Spinal cord (tissue), 10 donors: ENCODE results near the gene DLGAP3. TPM values are rescaled to one million over a fixed set of nuclear protein-coding genes. Genes with fewer than 3 reads are reported as not detected.

Experiments used
- DNase-seq, 6 donors: peaks; one replicate each; pipeline versions ENCODE4 v3.0.0 to v3.0.0-alpha.2; 2013 to 2015; ENCODE audit warnings: low spot score in 6 of 6, low read depth in 4 of 6
- H3K27ac ChIP-seq: one replicate; pipeline ENCODE4 v1.5.1; 2013; ENCODE audit warnings: low read depth, low read length, control low read depth
- H3K27me3 ChIP-seq: one replicate; pipeline ENCODE4 v1.6.1; 2013; ENCODE audit warnings: low read length; ENCODE audit not compliant: control insufficient read depth, insufficient read depth
- H3K36me3 ChIP-seq: one replicate; pipeline ENCODE4 v1.6.1; 2013; ENCODE audit warnings: low read length; ENCODE audit not compliant: control insufficient read depth, insufficient read depth
- H3K4me1 ChIP-seq: one replicate; pipeline ENCODE4 v1.6.1; 2013; ENCODE audit warnings: low read length; ENCODE audit not compliant: control insufficient read depth, insufficient read depth
- H3K4me3 ChIP-seq: one replicate; pipeline ENCODE4 v1.5.1; 2013; ENCODE audit warnings: low read depth, low read length, control low read depth
- H3K9me3 ChIP-seq: one replicate; pipeline ENCODE4 v1.6.1; 2013; ENCODE audit warnings: low read length; ENCODE audit not compliant: control insufficient read depth, insufficient read depth
- WGBS: methylation state at CpG from one replicate; pipeline ENCODE4 v1.1.5; 2013; ENCODE audit warnings: missing lambda C conversion rate; ENCODE audit not compliant: insufficient coverage; 5-methylcytosine and 5-hydroxymethylcytosine counted together
- polyA plus RNA-seq, 2 donors: library from polyadenylated mRNA; unstranded; fragments of 120-200 nt; gene quantifications; one replicate each; pipeline ENCODE4 v1.2.1, GENCODE V29; 2013; ENCODE audit not compliant: insufficient read length in 2 of 2
- total RNA-seq, 2 donors: library from RNA; depleted of rRNA in 1 of 2; stranded (reverse); fragments of 120-200 nt in 1 of 2; fragments of >200 nt in 1 of 2; gene quantifications; one replicate each; pipeline versions ENCODE4 v1.2.3 to v1.2.4, GENCODE V29; 2013 to 2014
- donor health status: healthy.

The DLGAP3 gene
- total and polyA plus RNA-seq, 4 donors: 5.2 to 41.1 (median 22.9) TPM

- H3K4me1 ChIP-seq: peaks cover 35% of the 10 kb centered on the region
- DNase-seq: no peak
- H3K4me3 ChIP-seq: no peak overlapping the region
- peaks cover 13% of the 10 kb centered on the region for H3K36me3 ChIP-seq
- H3K9me3 ChIP-seq: no peaks in the 10 kb centered on the region
- no peaks in the 10 kb centered on the region for H3K27me3 ChIP-seq
- no peak overlapping the region for H3K27ac ChIP-seq
- 23% methylated on average over 4 of the region's 7 CpGs for WGBS
These were observed 82.4 kb downstream of the DLGAP3 start for GRCh38 chr1:34847094-34847493.

DNA sequence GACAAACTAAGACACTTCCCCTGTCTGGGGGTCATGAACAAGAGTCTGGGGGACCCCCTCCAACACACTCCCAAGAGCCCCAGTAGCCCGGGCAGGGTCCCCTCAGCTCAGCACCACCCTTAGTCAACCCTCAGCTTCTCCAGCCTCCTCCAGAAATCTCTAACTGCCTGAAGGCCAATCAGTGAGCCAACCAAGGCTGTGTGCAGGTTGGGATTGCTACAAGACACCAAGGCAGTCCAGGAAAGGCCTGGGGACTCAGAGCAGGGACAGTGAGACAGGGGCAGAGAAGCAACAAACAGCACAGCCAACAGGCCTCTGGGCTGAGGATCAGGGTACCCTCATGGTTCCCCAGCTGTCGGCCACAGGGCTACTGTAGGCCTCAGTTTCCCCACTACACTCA is 83.2 kb downstream of the DLGAP3 start:
- WGBS: 100% methylated on average over 1 of the region's 2 CpGs
- no peaks in the 10 kb centered on the region for H3K9me3 ChIP-seq
- no peak for DNase-seq
- peaks cover 31% of the 10 kb centered on the region for H3K4me1 ChIP-seq
- H3K4me3 ChIP-seq: no peak overlapping the region
- H3K27ac ChIP-seq: no peak overlapping the region
- peaks cover 13% of the 10 kb centered on the region for H3K36me3 ChIP-seq
- no peaks in the 10 kb centered on the region for H3K27me3 ChIP-seq

DNA sequence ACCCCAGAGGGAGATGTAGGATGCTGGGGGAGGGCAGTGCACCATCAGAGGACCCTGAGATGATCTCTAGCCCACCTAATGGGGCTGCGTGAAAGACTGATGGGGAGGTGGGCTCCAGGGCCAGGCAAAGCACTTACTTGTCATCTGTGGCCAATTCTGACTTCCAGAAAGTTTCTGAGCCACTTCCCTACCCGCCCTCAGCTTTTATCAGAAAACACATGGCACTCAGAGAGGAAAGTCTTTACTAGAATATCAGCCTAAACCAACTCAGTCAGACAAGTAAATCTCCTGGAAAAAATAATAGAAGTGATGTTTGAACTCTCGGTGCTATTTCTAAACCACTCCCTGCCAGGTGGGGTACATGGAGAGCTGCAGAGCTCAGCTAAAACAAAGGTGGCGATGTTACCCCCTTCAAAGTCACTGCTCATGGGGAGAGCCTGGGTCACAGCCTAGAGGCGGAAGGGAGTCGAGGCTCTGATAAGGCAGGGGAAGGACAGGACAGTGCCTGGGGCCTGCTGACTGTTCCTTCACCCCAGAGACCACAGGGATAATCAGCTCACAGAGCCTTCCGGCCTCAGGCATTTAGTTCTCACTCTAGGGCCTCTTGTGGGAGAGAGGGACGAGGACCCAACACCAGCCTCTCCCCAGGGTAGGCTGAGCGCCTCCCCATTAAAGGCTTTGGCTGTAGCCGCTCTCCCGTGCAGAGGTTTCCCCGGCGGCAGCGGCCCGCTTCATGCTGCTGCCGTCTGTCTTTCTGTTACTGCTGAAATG is 84.1 kb downstream of the DLGAP3 start:
- Histone ChIP-seq H3K27ac (no peak overlapping the region), H3K4me1 (peaks cover 31% of the 10 kb centered on the region)
- WGBS: 78% methylated on average over 4 of the region's 16 CpGs

GRCh38 chr1:34844252-34844634 is 85.2 kb downstream of the DLGAP3 start:
- no peak for DNase-seq
- Histone ChIP-seq H3K27ac (no peak overlapping the region), H3K4me3 (no peak overlapping the region), H3K9me3 (no peaks in the 10 kb centered on the region), H3K27me3 (no peaks in the 10 kb centered on the region), H3K36me3 (peaks cover 13% of the 10 kb centered on the region), H3K4me1 (peaks cover 31% of the 10 kb centered on the region)
- 40% methylated on average over 3 of the region's 4 CpGs for WGBS

More for the DNA sequence above, 84.1 kb downstream of the DLGAP3 start:
- H3K36me3 ChIP-seq: peaks cover 13% of the 10 kb centered on the region
- DNase-seq: no peak
- H3K27me3 ChIP-seq: no peaks in the 10 kb centered on the region
- no peak overlapping the region for H3K4me3 ChIP-seq
- H3K9me3 ChIP-seq: no peaks in the 10 kb centered on the region

GRCh38 chr1:34843392-34844251 is 85.8 kb downstream of the DLGAP3 start:
- no peak for DNase-seq
- 38% methylated on average over 10 of the region's 14 CpGs for WGBS
- no peak overlapping the region for H3K27ac ChIP-seq
- H3K4me1 ChIP-seq: peaks cover 31% of the 10 kb centered on the region
- peaks cover 13% of the 10 kb centered on the region for H3K36me3 ChIP-seq
- H3K27me3 ChIP-seq: no peaks in the 10 kb centered on the region
- H3K4me3 ChIP-seq: no peak overlapping the region
- no peaks in the 10 kb centered on the region for H3K9me3 ChIP-seq

- no peaks in the 10 kb centered on the region for H3K9me3 ChIP-seq
- peaks cover 15% of the 10 kb centered on the region for H3K36me3 ChIP-seq
- H3K4me3 ChIP-seq: no peak overlapping the region
- WGBS: 33% methylated on average over 4 of the region's 4 CpGs
- H3K4me1 ChIP-seq: peaks cover 31% of the 10 kb centered on the region
- H3K27ac ChIP-seq: no peak overlapping the region
- H3K27me3 ChIP-seq: no peaks in the 10 kb centered on the region
- DNase-seq: peak in 1 of 6 donors; percentile 5
These were observed 86.5 kb downstream of the DLGAP3 start for GRCh38 chr1:34842952-34843371.

DNA sequence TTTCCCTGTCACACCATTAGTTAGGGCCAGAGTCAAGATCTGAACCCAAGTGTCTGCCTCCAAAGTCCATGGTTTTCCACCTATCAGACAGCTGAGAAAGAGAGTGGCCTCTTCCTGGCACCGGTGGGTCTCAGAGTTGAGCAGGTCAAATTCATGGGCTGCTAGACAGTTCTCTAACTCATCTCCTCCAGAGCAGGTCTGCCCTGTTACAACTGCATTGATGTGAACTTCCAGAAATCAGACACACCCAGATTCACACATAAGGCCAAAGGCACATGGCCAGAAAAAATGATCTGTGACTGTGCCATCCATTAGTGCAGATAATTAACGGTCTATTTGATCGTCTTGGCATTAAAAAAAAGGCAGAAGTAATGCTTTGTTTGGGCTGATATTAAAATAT is 87.4 kb downstream of the DLGAP3 start:
- peaks cover 12% of the 10 kb centered on the region for H3K36me3 ChIP-seq
- WGBS: 90% methylated on average over 1 of the region's 3 CpGs
- no peaks in the 10 kb centered on the region for H3K27me3 ChIP-seq
- no peak overlapping the region for H3K27ac ChIP-seq
- H3K4me1 ChIP-seq: peaks cover 31% of the 10 kb centered on the region
- DNase-seq: no peak
- no peak overlapping the region for H3K4me3 ChIP-seq
- no peaks in the 10 kb centered on the region for H3K9me3 ChIP-seq

DNA sequence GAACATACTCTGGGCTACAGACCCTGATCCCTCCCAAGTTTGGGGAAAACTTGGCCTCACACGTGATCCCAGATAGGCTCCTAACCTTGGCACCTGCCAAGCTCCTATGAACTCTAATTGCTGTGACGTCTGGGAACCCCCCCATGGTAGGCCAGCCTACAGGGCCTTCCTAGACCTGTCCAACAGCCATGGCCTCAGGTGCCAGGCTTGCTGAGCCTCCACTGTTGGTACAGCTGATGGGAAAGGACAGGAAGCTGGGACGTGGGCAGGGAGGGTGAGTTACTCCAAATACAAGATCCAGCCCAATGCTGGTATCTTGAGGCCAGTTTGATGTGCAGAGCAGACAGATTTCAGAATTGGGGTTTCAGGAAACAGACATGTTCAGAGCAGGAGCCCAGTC is 89.0 kb downstream of the DLGAP3 start:
- 100% methylated on average over 3 of the region's 3 CpGs for WGBS
- peaks cover 29% of the 10 kb centered on the region for H3K4me1 ChIP-seq

GRCh38 chr1:34839526-34840305 is 89.7 kb downstream of the DLGAP3 start:
- WGBS: 87% methylated on average over 4 of the region's 14 CpGs

More for the DNA sequence above, 89.0 kb downstream of the DLGAP3 start:
- Histone ChIP-seq H3K4me3 (no peak overlapping the region), H3K9me3 (no peaks in the 10 kb centered on the region), H3K27ac (no peak overlapping the region), H3K36me3 (peaks cover 3% of the 10 kb centered on the region), H3K27me3 (no peaks in the 10 kb centered on the region)
- no peak for DNase-seq

More at GRCh38 chr1:34839526-34840305, 89.7 kb downstream of the DLGAP3 start:
- no peak overlapping the region for H3K27ac ChIP-seq
- H3K4me1 ChIP-seq: peaks cover 24% of the 10 kb centered on the region
- H3K4me3 ChIP-seq: no peak overlapping the region
- H3K36me3 ChIP-seq: peaks cover 3% of the 10 kb centered on the region
- H3K9me3 ChIP-seq: no peaks in the 10 kb centered on the region
- no peak for DNase-seq
- no peaks in the 10 kb centered on the region for H3K27me3 ChIP-seq
